GM19372 (cell line): ENCODE data around the gene SUPT5H.
A peak's percentile ranks its signal among the peaks of the same experiment; 100 is the strongest.

ENCODE experiments used
- ATAC-seq: cut with Tn5 transposase; IDR thresholded peaks from one replicate; pipeline ENCODE4 v1.9.1; 2021; ENCODE audit warnings: mild to moderate bottlenecking, low read depth, moderate library complexity; ENCODE audit not compliant: unreplicated experiment

The SUPT5H gene

DNA sequence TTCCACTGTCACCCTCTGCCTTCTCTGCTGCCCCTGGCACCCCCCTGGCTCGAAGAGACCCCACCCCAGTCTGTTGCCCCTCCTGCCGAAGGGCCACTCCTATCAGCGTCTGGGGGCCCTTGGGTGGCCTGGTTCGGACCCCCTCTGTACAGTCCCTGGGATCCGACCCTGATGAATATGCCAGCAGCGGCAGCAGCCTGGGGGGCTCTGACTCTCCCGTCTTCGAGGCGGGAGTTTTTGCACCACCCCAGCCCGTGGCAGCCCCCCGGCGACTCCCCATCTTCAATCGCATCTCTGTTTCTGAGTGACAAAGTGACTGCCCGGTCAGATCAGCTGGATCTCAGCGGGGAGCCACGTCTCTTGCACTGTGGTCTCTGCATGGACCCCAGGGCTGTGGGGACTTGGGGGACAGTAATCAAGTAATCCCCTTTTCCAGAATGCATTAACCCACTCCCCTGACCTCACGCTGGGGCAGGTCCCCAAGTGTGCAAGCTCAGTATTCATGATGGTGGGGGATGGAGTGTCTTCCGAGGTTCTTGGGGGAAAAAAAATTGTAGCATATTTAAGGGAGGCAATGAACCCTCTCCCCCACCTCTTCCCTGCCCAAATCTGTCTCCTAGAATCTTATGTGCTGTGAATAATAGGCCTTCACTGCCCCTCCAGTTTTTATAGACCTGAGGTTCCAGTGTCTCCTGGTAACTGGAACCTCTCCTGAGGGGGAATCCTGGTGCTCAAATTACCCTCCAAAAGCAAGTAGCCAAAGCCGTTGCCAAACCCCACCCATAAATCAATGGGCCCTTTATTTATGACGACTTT is 36.8 kb upstream of the SUPT5H start:
- ATAC-seq = no peak

DNA sequence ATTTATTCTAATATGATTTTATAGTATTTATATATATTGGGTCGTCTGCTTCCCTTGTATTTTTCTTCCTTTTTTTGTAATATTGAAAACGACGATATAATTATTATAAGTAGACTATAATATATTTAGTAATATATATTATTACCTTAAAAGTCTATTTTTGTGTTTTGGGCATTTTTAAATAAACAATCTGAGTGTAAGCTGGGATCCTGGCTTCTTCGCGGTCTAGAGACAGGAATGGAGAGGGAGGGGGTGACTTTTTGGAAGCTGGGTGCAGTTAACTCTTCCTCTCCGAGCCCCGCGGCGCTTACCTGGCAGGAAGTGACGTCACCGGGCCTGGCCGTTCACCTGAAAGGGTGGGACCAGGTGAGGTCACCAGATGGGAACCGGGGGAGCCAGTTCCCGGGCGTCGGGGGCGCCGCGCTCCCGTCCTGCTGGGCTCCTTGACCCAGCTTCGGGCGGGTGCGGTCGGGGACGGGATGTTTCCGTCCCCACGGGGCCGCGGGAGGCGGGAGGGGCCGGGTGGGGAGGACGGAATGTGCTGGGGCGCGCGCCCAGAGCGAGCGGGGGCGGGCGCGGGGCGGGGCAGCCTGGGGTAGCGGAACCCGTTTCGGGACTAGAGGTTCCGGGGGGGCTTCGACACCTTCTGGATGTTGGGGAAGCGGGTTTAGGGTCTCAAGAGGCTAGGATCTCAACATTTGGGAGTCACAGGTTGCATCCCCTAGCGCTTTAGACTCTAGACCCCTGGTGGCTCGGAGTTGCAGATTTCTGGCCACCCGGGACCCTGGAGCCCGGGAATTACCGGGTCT is 36.0 kb upstream of the SUPT5H start:
- no peak for ATAC-seq

GRCh38 chr19:39410017-39410830 is 35.2 kb upstream of the SUPT5H start:
- ATAC-seq = no peak

GRCh38 chr19:39410831-39411080 is 34.6 kb upstream of the SUPT5H start:
- no peak for ATAC-seq

- ATAC-seq = no peak
Observed at GRCh38 chr19:39411081-39411831, 34.1 kb upstream of the SUPT5H start.

DNA sequence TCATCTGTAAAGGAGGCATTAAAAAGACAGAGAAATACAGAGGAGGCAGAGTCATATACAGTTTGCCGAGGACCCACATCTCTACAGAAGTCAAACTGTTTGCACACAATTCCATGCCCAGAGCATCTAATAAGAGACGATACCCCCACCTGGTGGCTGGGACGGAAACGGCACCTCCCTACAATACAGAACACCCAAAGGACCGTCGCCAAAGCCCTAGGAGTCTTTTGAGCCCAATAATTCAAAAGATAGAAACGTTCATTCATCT is 33.6 kb upstream of the SUPT5H start:
- peak; percentile 10 for ATAC-seq

- peak; percentile 59 for ATAC-seq
Observed at GRCh38 chr19:39412100-39412866, 33.1 kb upstream of the SUPT5H start, which contains the start of gene PLEKHG2. Gene PLEKHG2 (plus strand): TSS chr19:39412669. CDS start chr19:39414087, 1,418 bp downstream.

DNA sequence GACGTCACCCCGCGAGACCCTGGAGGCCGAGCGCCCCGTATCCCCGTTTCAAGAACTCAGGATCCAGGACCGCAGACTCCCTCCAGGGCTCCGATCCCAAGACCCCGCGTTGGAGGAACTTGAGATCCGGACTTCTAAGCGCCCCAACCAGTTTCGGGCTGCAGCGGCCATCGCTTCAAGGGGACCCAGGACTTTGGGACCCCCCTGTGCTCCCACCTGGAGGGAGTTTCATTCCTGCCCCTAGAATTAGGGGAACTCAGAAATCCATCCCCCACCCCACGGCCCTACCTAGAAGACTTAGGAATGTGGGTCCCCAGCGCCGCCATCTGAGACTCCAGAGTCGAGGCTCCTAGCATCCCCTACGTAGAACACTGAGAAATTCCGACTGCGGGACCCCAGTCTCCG is 32.5 kb upstream of the SUPT5H start:
- no peak for ATAC-seq

GRCh38 chr19:39413272-39413910 is 32.0 kb upstream of the SUPT5H start:
- no peak for ATAC-seq

- no peak for ATAC-seq
Observed at GRCh38 chr19:39413911-39414608, 31.3 kb upstream of the SUPT5H start.

DNA sequence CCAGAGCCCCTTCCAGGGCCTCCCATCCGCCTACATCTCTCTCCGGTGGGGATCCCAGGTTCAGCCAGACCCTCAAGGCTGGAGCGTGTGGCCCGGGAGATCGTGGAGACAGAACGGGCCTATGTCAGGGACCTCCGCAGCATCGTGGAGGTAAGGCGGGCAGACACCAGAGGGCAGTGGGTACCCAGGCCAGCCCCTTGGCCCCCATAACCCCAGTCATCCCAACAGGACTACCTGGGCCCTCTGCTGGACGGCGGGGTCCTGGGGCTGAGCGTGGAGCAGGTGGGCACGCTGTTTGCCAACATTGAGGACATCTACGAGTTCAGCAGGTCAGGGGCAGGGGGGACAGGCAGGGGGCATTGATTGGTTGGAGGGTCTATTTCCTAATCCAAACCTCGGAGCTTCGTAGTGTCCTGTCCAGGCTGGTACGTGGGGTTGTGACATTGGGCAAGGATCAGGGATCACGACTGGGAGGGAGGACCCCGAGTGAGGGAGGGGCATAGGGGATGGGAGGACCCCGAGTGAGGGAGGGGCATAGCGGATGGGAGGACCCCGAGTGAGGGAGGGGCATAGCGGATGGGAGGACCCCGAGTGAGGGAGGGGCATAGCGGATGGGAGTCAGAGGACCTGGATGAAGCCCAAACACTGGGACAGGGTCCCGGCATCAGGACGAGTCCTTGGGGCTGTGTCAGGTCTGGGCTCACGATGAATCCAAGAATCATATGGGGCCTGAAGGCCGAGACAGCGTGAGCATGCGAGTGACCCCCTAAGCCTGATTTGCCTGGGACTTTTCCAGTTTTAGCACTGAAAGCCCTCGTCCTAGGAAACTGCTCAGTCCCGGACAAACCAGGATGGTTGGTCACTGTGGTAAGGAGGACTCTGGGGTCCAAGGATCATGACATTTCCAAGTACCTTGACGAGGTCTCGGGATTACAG is 30.0 kb upstream of the SUPT5H start:
- ATAC-seq = no peak

GRCh38 chr19:39416152-39417120 is 28.9 kb upstream of the SUPT5H start:
- ATAC-seq = no peak

GRCh38 chr19:39417463-39418181 is 27.8 kb upstream of the SUPT5H start:
- no peak for ATAC-seq

GRCh38 chr19:39419003-39419402 is 26.4 kb upstream of the SUPT5H start:
- ATAC-seq = no peak

- no peak for ATAC-seq
Observed at GRCh38 chr19:39420769-39421168, 24.6 kb upstream of the SUPT5H start.

- ATAC-seq = no peak
Observed at GRCh38 chr19:39422020-39422419, 23.4 kb upstream of the SUPT5H start.
